ENCODE data around the gene ZNF268.

ZNF268 gene

DNA sequence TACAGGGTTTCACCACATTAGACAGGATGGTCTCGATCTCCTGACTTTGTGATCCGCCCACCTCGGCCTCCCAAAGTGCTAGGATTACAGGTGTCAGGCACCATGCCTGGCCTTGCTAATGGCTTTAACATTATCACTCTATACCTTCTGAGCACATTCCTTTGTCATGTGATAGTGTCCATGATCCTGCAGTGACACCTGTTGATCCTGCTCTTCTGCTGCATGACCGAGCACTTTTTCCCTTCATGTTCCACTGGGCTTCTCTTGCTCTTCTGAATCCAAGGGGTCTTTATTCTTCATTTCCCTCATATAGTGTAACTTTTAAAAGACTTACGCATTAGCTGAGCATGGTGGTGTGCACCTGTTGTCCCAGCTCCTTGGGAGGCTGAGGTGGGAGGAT is 11.6 kb downstream of the ZNF268 start:
- no peak overlapping the region for H3K4me3 ChIP-seq (ENCODE audit: low read depth, low read length, poor library complexity, severe bottlenecking)
- H4K20me1 ChIP-seq (ENCODE audit: insufficient read depth, low read length): no peaks in the 10 kb centered on the region
- H3F3A ChIP-seq (ENCODE audit: insufficient read depth, low read length): no peaks in the 10 kb centered on the region
- H3K4me1 ChIP-seq (ENCODE audit: insufficient read depth, low read length, severe bottlenecking): no peaks in the 10 kb centered on the region
- H3K27me3 ChIP-seq (ENCODE audit: insufficient read depth, low read length): no peaks in the 10 kb centered on the region
- no peak overlapping the region for H3K27ac ChIP-seq (ENCODE audit: low read depth, low read length, poor library complexity, severe bottlenecking)
- no peak overlapping the region for H3K9ac ChIP-seq (ENCODE audit: low read length)
- H3K36me3 ChIP-seq (ENCODE audit: insufficient read depth, low read length): peaks cover 86% of the 10 kb centered on the region
- H2AFZ ChIP-seq (ENCODE audit: low read length): no peak overlapping the region
- no peaks in the 10 kb centered on the region for H3K9me2 ChIP-seq (ENCODE audit: low read depth, low read length)
- no peak for TF ChIP-seq EZH2 (IDR thresholded peaks at IDR 0.05; ENCODE audit: borderline replicate concordance, low read length)
- TF ChIP-seq, protein P1, sequence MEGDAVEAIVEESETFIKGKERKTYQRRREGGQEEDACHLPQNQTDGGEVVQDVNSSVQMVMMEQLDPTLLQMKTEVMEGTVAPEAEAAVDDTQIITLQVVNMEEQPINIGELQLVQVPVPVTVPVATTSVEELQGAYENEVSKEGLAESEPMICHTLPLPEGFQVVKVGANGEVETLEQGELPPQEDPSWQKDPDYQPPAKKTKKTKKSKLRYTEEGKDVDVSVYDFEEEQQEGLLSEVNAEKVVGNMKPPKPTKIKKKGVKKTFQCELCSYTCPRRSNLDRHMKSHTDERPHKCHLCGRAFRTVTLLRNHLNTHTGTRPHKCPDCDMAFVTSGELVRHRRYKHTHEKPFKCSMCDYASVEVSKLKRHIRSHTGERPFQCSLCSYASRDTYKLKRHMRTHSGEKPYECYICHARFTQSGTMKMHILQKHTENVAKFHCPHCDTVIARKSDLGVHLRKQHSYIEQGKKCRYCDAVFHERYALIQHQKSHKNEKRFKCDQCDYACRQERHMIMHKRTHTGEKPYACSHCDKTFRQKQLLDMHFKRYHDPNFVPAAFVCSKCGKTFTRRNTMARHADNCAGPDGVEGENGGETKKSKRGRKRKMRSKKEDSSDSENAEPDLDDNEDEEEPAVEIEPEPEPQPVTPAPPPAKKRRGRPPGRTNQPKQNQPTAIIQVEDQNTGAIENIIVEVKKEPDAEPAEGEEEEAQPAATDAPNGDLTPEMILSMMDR (IDR thresholded peaks at IDR 0.05; ENCODE audit: low read length): no peak
- H3K4me2 ChIP-seq (ENCODE audit: low read length): no peak overlapping the region
- peaks cover 45% of the 10 kb centered on the region for H3K9me3 ChIP-seq (ENCODE audit: low read length)
- no peaks in the 10 kb centered on the region for H3K79me2 ChIP-seq (ENCODE audit: insufficient read depth, low read length)

DNA sequence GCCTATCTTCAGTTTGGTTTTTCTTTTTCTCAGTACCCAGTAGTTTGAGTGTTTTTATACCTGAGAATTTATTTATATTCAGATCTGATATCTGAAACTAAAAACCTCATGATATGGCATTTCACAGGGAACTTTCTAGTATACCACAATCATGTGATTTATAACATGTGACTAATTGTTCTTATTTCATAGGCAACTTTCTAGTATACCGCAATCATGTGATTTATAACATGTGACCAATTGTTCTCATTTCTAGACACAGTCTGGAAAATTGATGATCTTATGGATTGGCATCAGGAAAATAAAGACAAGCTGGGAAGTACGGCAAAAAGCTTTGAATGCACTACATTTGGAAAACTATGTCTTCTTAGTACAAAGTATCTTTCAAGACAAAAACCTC is 20.6 kb downstream of the ZNF268 start:
- Histone ChIP-seq H2AFZ (ENCODE audit: low read length) (no peak overlapping the region), H3K9me2 (ENCODE audit: low read depth, low read length) (no peaks in the 10 kb centered on the region), H4K20me1 (ENCODE audit: insufficient read depth, low read length) (no peaks in the 10 kb centered on the region), H3F3A (ENCODE audit: insufficient read depth, low read length) (peaks cover 17% of the 10 kb centered on the region), H3K4me3 (ENCODE audit: low read depth, low read length, poor library complexity, severe bottlenecking) (no peak overlapping the region), H3K27me3 (ENCODE audit: insufficient read depth, low read length) (no peaks in the 10 kb centered on the region), H3K4me1 (ENCODE audit: insufficient read depth, low read length, severe bottlenecking) (no peaks in the 10 kb centered on the region), H3K79me2 (ENCODE audit: insufficient read depth, low read length) (no peaks in the 10 kb centered on the region), H3K36me3 (ENCODE audit: insufficient read depth, low read length) (peaks cover 46% of the 10 kb centered on the region), H3K4me2 (ENCODE audit: low read length) (no peak overlapping the region), H3K27ac (ENCODE audit: low read depth, low read length, poor library complexity, severe bottlenecking) (no peak overlapping the region), H3K9me3 (ENCODE audit: low read length) (peaks cover 57% of the 10 kb centered on the region), H3K9ac (ENCODE audit: low read length) (no peak overlapping the region)
- TF ChIP-seq, protein P1 (IDR thresholded peaks at IDR 0.05; ENCODE audit: low read length): no peak
- TF ChIP-seq EZH2 (IDR thresholded peaks at IDR 0.05; ENCODE audit: borderline replicate concordance, low read length): no peak

DNA sequence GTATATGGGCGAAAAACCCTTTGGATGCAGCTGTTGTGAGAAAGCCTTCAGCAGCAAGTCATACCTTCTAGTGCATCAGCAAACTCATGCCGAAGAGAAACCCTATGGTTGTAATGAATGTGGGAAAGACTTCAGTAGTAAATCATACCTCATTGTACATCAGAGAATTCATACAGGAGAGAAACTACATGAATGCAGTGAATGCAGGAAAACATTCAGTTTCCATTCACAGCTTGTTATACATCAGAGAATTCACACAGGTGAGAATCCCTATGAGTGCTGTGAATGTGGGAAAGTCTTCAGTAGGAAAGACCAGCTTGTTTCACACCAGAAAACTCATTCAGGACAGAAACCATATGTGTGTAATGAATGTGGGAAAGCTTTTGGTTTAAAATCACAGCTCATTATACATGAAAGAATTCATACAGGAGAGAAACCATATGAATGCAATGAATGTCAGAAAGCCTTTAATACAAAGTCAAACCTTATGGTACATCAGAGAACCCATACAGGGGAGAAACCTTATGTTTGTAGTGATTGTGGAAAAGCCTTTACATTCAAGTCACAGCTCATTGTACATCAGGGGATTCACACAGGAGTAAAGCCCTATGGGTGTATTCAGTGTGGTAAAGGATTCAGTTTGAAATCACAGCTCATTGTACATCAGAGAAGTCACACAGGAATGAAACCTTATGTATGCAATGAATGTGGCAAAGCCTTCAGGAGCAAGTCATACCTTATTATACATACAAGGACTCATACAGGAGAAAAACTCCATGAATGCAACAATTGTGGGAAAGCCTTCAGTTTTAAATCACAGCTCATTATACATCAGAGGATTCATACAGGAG is 21.4 kb downstream of the ZNF268 start:
- Histone ChIP-seq H3K79me2 (ENCODE audit: insufficient read depth, low read length) (no peaks in the 10 kb centered on the region), H3K9ac (ENCODE audit: low read length) (no peak overlapping the region), H3K36me3 (ENCODE audit: insufficient read depth, low read length) (peaks cover 46% of the 10 kb centered on the region), H2AFZ (ENCODE audit: low read length) (no peak overlapping the region), H3K9me3 (ENCODE audit: low read length) (peaks cover 63% of the 10 kb centered on the region), H3K9me2 (ENCODE audit: low read depth, low read length) (no peaks in the 10 kb centered on the region), H4K20me1 (ENCODE audit: insufficient read depth, low read length) (no peaks in the 10 kb centered on the region), H3F3A (ENCODE audit: insufficient read depth, low read length) (peaks cover 17% of the 10 kb centered on the region), H3K4me1 (ENCODE audit: insufficient read depth, low read length, severe bottlenecking) (no peaks in the 10 kb centered on the region), H3K4me3 (ENCODE audit: low read depth, low read length, poor library complexity, severe bottlenecking) (no peak overlapping the region), H3K4me2 (ENCODE audit: low read length) (no peak overlapping the region), H3K27me3 (ENCODE audit: insufficient read depth, low read length) (no peaks in the 10 kb centered on the region), H3K27ac (ENCODE audit: low read depth, low read length, poor library complexity, severe bottlenecking) (no peak overlapping the region)
- TF ChIP-seq, protein P1 (IDR thresholded peaks at IDR 0.05; ENCODE audit: low read length): no peak
- no peak for TF ChIP-seq EZH2 (IDR thresholded peaks at IDR 0.05; ENCODE audit: borderline replicate concordance, low read length)
